Stimulated activated CD8-positive, alpha-beta memory T cell treated with anti-CD3 and anti-CD28 coated beads, Interleukin-15, amount 100 ng/mL, for 48 hours (primary cell): ENCODE results near the gene KMT5B.
"Not testable (repeated sequence)": the region's sequence is repeated elsewhere in the genome, so short reads cannot be mapped to it uniquely, and the experiment has no call there.

Experiments
- DNase-seq, 2 donors: peaks; one replicate each; pipeline ENCODE4 v3.0.0-alpha.2; 2020; ENCODE audit warnings: low read depth in 2 of 2

The KMT5B gene

DNA sequence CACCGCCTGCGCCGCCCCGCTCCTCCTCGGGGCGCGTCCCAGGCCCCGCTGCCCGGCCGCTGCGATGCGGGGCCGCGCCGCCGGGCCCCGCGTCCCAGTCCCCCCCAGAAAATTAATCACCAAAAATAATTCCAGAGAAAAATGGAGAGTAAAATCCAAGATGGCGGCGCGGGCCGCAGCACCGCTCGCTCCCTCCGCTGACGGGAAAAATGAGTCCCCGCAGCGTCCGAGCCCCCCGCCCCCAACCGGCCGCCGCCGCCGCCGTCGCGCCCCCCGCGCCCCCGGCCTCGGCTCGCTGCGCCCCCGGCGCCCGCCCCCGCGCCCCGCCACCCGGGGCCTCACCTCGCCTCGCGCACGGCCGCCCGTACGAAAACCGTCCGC lies at the start of gene KMT5B:
Gene KMT5B (minus strand): TSS at position 162 of the 381 bp plus-strand sequence. CDS start 23,220 bp downstream, outside the sequence.
- DNase-seq, result no peak

DNA sequence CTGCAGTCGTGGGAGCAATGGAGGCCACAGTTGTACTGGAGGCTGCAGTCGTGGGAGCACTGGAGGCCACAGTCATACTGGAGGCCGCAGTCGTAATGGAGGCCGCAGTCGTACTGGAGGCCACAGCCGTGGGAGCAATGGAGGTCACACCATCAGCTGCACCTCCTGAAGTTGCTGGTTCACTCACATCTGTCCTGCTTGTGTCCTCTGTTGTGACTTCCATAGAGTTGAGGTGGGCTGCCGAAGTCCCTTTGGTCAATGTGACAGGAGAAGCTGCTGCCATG lies 49.4 kb upstream of the KMT5B start:
- no peak for DNase-seq

DNA sequence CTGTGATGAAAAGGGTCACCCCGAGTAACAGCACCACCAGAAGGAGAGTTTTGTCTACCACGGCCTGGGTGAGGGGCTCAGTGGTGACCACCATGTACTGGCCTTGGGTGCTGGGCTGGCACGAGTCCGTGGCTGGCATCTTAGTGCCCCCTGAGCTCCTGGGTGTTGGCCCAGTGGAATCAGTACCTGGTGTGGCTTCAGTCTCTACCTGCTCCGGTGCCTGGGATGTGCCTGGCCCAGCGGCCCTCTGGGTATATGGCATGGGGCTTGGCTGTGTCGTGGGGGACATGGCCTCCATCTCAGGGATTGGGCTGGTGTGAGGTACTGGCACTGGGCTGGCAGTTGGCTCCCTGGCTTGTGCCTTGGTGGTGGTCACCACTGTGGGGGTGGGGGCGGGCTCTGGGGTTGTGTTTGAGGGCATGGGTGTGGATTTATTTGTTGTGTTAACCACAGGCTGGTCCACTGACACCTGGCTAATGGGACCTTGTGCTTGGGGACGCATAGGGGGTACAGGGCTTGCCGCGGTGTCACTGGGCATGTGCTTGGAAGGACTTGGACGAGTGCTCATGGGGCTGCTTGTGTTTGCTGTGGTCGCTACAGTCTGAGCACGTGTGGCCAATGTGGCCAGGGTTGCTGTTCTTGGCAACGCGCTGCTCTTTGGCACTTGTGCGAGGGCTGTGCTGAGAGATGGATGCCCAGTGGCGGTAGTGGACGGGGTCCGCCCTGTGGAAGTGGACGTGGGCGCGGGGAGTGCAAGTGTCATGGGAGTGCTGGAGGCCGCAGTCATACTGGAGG lies 48.9 kb upstream of the KMT5B start:
- no peak for DNase-seq

DNA sequence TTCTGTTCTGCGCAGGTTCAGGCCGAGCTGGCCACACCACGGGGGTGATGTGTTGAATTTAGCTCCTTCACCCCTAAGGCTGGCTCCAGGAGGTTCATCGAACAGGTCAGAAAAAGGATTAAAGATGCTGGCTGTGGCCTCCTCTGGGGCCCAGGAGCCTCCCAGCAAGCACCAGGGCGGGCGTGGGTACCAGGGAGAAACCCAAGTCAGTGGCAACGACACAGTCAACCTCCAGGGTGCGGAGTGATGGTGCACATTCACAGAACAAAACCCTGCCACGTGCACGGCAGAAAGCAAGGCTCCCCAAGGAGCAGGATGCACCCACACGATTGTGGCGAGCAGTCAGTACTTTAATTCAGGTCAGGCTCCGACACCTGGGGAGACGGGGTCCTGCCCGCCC lies 47.9 kb upstream of the KMT5B start:
- DNase-seq, result no peak

DNA sequence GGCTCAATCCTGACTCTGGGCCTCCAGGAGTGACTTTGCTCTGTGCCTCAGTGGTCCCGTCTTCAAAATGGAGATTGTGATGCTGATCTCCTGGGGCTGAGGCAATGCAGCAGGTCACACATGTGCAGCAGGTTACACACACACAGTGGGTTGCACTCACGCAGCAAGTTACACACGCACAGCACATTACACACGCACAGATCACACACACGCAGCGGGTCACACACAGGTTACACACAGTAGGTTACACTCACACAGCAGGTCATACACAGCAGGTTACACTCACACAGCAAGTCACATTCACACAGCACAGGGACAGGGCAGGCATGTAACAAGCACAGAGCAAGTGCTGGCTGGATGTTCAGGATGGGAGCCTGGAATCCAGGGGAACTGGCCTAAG lies 47.4 kb upstream of the KMT5B start:
- no peak for DNase-seq

DNA sequence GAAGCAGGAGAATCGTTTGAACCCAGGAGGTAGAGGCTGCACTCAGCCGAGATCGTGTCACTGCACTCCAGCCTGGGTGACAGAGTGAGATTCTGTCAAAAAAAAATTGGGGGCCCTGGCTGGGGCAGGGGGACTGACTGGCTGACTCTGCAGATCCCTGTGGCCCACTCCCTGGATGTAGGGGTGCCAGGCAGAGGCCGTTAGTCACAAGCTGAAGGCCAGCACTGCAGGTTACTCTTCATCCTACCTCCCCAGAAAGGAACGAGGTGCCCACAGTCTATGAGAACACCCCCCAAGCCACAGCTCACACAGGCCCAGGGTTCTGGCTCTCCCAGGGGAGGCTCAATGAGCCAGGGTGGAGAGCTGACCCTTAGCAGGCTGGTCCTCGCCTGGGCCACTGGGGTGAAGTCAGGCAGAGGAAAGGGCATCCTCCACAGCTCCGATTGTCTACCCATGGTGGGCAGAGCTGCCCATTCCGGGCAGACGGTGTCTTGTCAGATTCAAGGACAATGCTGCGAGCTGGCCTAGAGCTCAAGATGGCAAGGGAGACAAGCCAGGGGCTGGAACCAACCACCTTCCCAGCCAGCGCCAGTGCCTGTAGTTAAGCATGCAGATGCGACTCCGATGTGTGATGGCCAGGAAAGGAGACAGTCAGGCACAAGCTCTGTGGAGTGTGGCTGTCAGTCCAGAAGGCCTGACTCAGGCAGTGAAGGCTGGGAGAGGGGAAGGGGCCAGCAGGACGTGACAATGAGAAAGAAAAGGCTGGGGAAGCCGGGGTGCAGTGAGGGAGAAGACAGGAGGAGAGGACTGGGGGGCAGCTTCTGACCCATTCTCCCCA lies 46.2 kb upstream of the KMT5B start:
- no peak for DNase-seq

DNA sequence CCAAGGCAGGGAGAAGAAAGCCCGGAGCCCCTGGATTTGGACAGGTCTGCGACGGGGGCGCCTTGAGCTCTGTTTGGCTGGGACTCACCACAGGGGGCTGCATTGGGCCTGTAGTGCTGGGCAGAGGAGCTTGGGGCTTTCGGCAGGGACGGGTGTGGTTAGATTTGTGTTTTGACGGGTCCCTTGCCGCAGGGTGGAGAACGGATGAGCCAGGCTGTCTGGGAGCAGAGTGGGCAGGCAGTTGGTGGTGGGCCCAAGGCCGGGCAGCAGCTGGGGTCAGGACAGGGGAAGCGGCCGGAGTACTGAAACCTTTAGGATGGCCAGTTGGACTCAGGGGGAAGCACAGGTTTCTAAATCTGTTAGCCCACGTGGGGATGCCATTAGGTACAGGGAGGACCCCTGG lies 45.3 kb upstream of the KMT5B start:
- no peak for DNase-seq

DNA sequence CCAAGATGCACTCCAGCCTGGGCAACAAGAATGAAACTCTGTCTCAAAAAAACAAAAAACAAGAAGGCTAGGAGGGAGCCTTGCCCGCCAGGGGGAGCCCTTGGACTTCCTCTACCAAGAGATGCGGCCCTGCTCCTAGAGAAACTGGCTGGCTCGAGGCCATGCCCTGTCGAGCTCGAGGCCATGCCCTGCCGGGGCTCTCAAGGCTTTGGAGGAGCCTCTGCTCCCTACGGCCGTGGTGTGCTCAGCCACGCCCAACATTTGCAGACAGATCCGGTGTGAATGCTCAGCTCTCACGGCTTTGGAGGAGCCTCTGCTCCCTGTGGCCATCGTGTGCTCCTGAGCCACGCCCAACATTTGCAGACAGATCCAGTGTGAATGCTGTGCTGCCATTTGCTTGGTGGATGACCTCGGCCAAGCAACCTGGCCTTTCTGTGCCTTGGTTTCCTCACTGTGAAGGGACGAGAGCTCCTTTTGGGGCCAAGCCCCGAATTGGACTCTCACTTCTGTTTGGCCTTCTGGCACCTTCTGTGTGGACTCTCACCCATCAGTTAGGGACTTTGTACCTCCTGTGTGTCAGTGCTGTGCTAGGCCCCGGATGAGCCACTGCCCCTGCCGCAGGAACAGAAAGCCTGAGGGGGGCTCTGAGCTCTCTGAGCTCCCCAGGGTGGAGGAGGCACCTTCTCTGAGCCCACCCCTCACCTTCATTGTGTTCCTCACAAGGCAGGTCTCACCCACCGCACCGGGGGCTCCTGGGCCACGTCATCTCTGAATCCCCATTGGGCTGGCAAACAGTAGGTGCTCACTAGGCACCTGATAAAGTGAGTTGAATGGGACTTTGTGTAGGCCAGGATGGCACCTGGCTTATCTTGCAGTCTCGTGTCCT lies 44.6 kb upstream of the KMT5B start:
- peak; percentile 83 to 85 for DNase-seq

DNA sequence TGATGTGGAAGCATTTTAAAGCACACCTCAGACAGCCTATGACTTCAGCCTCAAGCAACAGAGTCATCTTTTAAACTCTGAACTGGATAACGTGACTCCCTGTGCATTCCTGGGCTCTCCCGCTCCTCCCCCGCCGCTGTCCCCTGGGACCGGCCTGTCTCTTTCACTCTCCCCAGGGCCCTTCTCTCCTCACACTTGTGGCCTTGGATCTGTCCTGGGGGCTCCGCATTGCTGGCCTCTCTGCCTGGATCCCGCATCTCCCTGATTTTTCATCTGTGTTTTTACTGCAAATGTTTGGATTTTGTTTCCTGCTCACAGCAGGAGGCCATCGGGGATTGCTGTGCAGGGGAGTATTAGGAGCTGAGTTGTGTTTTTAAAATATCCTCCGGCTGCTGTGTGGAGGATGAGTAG lies 43.2 kb upstream of the KMT5B start:
- DNase-seq, result no peak

DNA sequence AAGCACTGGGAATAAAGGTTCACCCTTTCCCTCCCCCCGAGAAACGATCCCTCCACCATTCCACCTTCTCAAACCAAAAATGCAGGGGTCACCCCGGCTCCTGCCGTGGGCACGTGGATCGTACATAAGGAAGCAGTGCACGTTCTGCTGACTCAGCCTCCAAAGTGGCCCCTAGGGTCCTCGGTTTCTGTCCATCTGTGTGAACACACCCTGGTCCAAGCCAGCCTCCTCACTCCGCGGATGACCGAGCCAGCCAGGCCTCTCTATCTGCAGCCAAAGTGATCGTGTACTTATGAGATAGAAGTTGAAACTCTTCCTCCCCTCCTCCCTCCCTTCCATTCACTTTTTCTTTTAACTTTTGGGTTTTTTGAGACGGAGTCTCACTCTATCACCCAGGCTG lies 42.4 kb upstream of the KMT5B start:
- no peak for DNase-seq

DNA sequence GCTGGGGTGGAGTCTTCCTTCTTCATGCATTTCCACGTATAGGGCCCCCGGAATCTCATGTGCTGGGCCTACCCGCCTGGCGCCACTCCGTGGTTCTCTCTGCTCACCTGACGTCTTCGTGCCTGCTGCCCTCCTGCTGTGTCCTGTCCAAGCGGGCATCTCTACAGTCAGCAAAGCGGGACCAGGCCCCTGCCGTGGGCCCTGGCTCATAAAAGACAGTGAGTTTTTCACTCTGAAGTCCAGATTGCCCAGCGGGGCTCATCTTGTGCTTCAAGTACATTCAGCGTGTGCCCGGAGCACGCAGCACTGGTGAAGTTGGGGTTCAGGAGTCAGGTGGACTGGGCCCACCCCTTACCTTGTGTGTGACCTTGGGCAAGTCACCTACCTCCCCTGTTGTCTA lies 41.3 kb upstream of the KMT5B start:
- no peak for DNase-seq

DNA sequence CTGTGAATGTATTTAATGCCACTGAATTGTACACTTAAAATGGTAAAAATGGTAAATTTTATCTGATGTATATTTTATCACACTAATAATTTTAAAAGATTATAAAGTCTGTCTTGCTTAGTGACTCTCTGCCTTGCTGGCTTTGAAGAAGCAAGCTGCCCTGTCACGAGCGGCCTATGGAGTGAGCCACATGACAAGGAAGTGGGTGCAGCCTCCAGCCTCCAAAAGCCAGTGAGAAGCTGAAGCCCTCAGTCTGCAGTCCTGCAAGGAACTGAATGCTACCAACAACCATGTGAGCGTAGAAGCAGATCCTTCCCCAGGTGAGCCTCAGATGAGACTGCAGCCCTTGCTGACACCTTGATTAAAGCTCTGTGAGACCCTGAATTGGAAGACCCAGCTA lies 38.7 kb upstream of the KMT5B start:
- no peak for DNase-seq

DNA sequence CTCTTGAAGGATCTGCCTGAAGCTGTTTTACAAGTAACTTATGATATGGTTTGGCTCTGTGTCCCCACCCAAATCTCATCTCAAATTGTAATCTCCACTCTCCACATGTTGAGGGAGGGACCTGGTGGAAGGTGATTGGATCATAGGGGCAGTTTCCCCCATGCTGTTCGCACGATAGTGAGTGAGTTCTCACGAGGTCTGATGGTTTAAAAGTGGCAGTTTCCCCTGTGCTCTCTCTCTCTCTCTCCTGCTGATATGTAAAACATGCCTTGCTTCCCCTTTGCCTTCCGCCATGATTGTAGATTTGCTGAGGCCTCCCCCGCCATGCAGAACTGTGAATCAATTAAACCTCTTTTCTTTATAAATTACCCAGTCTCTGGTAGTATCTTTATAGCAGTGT lies 31.8 kb upstream of the KMT5B start:
- not testable (repeated sequence) for DNase-seq

DNA sequence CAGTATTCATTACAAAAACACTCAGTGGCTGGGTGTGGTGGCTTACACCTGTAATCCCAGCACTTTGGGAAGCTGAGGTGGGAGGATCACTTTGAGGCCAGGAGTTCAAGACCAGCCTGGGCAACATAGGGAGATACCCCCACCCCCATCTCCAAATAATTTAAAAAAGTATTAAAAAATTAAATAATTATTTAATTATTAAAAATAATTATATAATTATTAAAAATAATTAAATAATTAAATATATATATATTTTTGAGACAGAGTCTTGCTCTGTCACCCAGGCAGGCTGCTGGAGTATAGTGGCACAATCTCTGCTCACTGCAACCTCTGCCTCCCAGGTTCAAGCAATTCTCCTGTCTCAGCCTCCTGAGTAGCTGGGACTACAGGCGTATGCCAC lies 30.8 kb upstream of the KMT5B start:
- DNase-seq, result not testable (repeated sequence)

DNA sequence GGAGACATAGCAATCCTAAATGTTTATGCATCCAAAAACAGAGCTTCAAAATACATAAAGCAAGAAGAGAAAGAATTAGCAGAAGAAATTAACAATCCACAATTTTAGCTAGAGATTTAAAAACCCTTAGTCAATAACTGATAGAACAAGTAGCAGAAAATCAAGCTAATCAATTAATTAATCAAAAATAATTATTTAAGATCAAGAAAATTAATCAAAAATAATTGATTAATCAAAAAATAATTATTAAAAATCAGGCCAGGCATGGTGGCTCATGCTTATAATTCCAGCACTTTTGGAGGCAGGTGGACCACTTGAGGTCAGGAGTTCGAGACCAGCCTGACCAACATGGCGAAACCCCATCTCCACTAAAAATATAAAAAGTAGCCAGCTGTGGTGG lies 29.5 kb upstream of the KMT5B start:
- DNase-seq, result no peak

DNA sequence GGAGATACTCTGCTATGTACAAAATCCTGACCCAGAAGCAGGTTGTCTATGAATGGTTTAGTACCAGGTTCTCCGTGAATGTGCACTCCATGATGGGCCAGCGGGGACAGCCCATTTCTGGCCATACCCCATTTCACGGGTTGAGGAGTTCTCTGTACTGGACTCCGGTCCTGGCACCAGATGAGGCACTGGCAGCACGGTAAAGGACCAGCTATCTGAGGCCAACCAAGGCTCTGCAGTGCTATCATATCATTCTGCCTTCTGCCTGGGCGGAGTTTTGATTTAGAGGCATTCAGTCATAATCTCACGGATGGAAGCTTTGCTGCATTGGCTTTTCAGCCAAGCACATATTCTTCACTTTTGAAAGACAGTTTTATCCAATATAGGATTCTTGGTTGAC lies 18.5 kb upstream of the KMT5B start:
- no peak for DNase-seq

DNA sequence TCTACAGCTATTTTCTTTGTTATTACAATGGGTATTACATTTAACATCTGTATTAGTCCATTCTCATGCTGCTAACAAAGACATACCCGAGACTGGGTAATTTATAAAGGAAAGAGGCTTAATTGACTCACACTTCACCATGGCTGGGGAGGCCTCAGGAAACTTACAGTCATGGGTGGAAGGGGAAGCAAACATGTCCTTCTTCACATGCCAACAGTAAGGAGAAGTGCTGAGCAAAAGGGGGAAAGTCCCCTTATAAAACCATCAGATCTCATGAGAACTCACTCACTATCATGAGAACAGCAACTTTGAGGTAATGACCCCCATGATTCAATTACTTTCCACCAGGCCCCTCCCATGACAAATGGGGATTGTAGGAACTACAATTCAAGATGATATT lies 16.5 kb upstream of the KMT5B start:
- DNase-seq, result no peak

DNA sequence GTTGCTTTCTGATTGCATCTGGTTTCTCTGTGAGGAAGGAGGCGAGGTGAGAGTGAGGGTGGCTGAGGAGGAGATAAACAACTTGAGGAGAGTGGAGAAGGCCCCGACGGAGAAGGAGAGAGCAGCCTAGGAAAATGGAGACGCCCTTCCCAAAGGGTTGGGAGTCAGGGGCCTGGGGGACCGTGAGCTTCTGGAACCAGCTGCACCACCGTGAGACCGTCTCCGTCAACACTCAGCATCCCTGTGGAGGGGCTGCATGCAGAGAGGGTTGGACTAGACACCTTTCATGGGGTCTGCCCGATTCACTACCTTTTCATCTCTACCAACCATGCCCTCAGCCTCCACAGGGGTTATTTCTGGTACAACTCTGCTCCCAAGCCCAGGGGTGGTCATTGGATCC lies 13.3 kb upstream of the KMT5B start:
- no peak for DNase-seq

DNA sequence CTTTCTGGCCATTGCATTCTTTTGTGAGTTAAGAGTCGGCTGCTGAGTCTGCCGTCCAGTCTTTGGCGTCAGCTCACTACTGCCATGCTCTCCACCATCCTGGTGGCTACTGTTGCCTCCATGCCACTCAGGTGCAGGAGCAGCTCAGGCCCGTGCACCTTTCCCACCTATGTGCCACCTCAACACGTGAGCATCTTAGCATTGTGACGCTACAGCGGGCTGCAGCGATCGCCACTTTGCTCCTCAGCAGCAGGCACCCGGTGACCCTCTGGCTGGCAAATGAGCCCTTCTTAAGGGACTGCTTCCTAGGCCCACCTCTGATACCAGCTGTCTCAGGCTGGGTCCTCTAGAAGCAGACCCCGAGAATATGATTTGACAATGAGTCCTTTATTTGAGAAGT lies 11.5 kb upstream of the KMT5B start:
- no peak for DNase-seq

DNA sequence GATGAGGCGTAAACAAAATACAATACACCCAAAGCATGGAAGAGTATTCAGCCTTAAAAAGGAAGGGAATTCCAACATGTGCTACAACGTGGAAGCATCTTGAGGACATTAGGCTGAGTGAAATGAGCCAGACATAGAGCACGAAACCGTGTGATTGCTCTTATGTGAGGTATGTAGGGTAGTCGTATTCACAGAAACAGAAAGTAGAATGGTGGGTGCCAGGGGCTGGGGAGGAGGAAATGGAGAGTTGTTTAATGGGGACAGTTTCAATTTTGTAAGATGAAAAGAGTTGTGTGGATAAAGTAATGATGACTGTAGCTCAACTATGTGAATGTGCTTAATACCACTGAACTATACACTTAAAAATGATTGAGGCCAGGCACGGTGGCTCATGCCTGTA lies 10.2 kb upstream of the KMT5B start:
- DNase-seq, result no peak

DNA sequence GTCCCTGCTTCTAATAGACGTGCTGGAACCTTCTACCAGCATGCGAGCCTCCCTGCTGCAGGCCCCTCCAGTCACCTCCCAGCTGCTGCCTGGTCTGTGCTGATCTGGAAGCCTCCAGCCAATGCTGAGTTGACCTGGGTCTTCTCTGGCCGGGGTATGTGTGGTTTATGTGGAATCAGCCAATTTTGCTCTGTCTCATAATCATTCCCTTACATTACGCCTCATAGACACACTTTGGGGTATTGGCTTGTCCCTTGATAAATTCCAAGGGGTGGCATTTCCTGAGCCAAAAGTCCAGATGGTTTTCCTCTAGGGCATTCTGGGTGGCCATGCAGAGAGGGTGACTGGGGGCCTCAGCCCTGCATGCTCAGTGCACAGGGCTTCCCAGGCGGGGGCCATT lies 8.3 kb upstream of the KMT5B start:
- no peak for DNase-seq

DNA sequence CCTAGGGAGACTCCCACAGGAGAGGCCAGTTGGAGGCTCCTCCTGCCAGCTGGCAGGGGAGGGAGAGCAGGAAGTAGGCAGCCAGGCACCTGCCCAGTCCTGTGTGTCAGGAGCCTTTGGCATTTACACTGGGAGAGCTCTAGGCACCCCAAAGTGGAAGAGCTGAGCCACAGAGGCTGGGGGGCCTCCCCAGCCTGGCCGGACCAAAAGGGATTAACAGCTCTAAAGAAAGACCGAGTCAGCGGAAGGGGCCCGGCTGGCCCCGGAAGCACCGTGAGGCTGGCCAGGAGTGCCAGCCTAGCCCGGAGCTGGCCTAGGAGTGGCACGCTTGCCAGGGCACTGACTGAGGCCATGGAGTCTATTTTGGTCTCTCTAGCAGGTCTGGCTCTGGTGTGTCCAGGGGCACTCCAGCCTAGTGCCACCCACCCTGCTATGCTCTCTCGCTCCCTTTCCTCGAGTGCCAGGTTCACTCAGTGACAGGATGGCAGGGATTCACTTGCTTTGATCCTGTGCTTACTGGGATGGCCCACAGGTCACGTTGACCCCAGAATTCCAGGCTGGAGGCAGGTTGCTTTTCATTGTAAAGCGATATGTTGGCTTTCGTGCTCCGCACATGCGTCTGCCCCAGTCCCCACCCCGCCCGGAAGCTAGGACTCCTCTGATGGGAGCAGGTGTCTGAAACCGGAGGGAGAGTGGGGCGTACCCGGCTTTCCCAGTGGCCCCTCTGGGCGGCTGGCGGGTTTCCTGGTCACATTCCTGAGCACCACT lies 3.3 kb upstream of the KMT5B start:
- DNase-seq, result no peak
